Chondrocyte (in vitro differentiated cells): ENCODE data around the gene ATG9B. TPM values are rescaled to one million over a fixed set of nuclear protein-coding genes. Genes with fewer than 3 reads are reported as not detected.

Experiments used
- DNase-seq: peaks from one replicate; pipeline ENCODE4 v3.0.0; 2021; ENCODE audit warnings: mixed read lengths, low spot score
- H3K27ac Mint-ChIP-seq: one replicate; pipeline ENCODE4 v1.8.0; 2021; ENCODE audit warnings: mild to moderate bottlenecking, moderate library complexity, mixed read lengths; ENCODE audit not compliant: unreplicated experiment
- H3K27me3 Mint-ChIP-seq: 2 replicates; pipeline ENCODE4 v1.8.0; 2021; ENCODE audit warnings: low read depth, mixed read lengths
- H3K36me3 Mint-ChIP-seq: 2 replicates; pipeline ENCODE4 v1.8.0; 2021; ENCODE audit warnings: low read depth, mixed read lengths
- H3K4me1 Mint-ChIP-seq: 2 replicates; pipeline ENCODE4 v1.8.0; 2021; ENCODE audit warnings: low read depth, mild to moderate bottlenecking, mixed read lengths
- H3K4me3 Mint-ChIP-seq: one replicate; pipeline ENCODE4 v1.8.0; 2021; ENCODE audit warnings: mild to moderate bottlenecking, moderate library complexity, mixed read lengths; ENCODE audit not compliant: unreplicated experiment
- H3K9me3 Mint-ChIP-seq: 2 replicates; pipeline ENCODE4 v1.8.0; 2021; ENCODE audit warnings: low read depth, mixed read lengths
- total RNA-seq: library from RNA; stranded (reverse); gene quantifications from 3 replicates; pipeline ENCODE4 v1.2.1, GENCODE V29; 2021
- TF ChIP-seq, protein P1 (sequence below): fragments of 200-600 bp; sonication (generic); IDR thresholded peaks from 2 replicates; pipeline ENCODE4 v1.5.0; 2021; ENCODE audit warnings: antibody characterized with exemption, mild to moderate bottlenecking, moderate library complexity

ATG9B gene
- total RNA-seq, 1 donor from 2014 or later = 1.6 TPM

DNA sequence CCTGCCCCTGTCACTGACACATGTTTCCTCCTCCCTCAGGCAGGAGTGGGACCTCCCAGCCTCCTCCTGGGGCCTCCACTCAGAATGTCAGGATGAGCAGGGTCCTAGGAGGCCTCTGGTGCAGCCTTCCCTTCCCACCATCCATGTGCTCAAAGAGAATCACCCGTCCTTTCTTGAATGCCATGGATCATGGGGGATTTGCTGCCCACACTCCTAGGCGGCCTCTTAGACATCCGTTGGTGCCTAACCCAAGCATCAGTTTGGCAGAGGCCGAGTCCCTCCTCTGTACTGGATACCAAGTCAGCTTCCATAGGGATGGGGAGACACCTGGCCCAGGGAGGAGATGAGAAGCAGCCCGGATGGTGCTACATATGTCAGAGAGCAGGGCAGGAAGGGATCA is 26.5 kb downstream of the ATG9B start:
- H3K4me3 Mint-ChIP-seq = no peak overlapping the region
- H3K4me1 Mint-ChIP-seq = no peaks in the 10 kb centered on the region
- no peak overlapping the region for H3K27ac Mint-ChIP-seq
- TF ChIP-seq, protein P1, sequence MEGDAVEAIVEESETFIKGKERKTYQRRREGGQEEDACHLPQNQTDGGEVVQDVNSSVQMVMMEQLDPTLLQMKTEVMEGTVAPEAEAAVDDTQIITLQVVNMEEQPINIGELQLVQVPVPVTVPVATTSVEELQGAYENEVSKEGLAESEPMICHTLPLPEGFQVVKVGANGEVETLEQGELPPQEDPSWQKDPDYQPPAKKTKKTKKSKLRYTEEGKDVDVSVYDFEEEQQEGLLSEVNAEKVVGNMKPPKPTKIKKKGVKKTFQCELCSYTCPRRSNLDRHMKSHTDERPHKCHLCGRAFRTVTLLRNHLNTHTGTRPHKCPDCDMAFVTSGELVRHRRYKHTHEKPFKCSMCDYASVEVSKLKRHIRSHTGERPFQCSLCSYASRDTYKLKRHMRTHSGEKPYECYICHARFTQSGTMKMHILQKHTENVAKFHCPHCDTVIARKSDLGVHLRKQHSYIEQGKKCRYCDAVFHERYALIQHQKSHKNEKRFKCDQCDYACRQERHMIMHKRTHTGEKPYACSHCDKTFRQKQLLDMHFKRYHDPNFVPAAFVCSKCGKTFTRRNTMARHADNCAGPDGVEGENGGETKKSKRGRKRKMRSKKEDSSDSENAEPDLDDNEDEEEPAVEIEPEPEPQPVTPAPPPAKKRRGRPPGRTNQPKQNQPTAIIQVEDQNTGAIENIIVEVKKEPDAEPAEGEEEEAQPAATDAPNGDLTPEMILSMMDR = no peak
- H3K9me3 Mint-ChIP-seq = no peaks in the 10 kb centered on the region
- H3K27me3 Mint-ChIP-seq = no peaks in the 10 kb centered on the region
- H3K36me3 Mint-ChIP-seq = no peaks in the 10 kb centered on the region
- no peak for DNase-seq

DNA sequence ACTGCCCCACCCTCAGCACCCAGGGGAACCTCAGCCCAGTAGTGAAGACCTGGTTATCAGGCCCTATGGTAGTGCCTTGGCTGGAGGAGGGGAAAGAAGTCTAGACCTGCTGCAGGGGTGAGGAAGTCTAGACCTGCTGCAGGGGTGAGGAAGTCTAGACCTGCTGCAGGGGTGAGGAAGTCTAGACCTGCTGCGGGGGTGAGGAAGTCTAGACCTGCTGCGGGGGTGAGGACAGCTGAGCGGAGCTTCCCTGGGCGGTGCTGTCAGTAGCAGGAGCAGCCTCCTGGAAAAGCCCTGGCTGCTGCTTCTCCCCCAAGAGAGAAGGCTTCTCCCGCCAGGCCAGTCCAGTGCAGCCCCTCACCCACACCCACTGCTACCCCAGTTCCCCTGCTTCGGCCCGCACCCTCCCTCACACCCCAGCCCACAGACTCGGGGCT is 27.2 kb downstream of the ATG9B start:
- TF ChIP-seq, protein P1 = no peak
- DNase-seq = no peak
- no peaks in the 10 kb centered on the region for H3K9me3 Mint-ChIP-seq
- no peak overlapping the region for H3K27ac Mint-ChIP-seq
- no peak overlapping the region for H3K4me3 Mint-ChIP-seq
- H3K4me1 Mint-ChIP-seq = peaks cover 3% of the 10 kb centered on the region
- no peaks in the 10 kb centered on the region for H3K36me3 Mint-ChIP-seq
- H3K27me3 Mint-ChIP-seq = no peaks in the 10 kb centered on the region

DNA sequence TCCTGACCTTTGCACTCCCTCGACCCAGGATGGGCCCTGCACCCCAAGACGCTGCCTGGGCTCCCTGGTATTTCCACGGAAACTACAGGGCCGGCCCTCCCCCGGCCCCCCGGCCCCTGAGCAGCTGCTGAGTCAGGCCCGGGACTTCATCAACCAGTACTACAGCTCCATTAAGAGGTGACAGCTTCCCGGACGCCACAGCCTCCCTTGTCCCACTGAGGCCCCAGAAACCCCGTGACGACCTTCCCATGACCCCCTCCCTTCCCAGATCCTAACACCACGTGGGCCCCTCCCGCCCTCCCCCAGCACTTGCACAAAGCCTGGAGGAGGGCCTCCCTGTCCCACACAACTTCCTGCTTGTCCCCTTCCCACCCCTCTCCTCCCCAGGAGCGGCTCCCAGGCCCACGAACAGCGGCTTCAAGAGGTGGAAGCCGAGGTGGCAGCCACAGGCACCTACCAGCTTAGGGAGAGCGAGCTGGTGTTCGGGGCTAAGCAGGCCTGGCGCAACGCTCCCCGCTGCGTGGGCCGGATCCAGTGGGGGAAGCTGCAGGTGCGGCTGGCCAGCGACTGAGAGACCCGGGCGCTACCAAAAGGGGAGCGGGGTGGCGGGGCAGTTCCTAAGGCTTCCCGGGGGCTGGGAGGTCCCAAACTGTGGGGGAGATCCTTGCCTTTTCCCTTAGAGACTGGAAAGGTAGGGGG is 27.8 kb downstream of the ATG9B start:
- H3K4me1 Mint-ChIP-seq = peaks cover 3% of the 10 kb centered on the region
- DNase-seq = no peak
- TF ChIP-seq, protein P1 = no peak
- H3K36me3 Mint-ChIP-seq = no peaks in the 10 kb centered on the region
- no peak overlapping the region for H3K4me3 Mint-ChIP-seq
- no peaks in the 10 kb centered on the region for H3K27me3 Mint-ChIP-seq
- H3K9me3 Mint-ChIP-seq = no peaks in the 10 kb centered on the region
- no peak overlapping the region for H3K27ac Mint-ChIP-seq

DNA sequence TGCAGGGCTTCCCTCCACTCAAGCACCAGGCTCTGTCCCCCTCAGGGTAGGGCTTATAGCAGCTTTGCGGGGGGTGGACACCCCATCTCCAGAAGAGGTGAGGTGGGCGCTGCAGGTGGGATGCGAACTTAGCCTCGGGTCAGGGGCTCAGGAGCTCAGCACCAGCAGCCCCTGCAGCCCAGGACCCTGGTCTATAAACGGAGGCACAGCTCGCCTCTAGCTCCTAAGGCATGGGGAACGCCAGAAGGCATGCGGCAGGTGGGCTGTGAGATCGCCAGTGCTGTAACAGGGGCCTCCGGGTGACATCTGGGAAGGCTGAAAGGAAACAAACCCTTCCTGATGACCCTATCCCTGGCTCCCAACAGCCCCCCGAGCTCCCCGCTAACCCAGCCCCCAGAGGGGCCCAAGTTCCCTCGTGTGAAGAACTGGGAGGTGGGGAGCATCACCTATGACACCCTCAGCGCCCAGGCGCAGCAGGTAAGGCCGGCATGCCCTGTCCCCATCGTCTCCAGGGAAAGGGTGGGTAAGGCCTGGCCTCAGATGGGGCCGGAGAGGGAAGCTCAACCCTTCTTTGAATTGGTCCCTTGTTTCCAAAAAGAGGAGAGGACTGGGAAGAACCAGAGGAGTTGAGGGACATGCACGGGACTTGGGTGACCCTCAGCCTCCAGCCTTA is 29.3 kb downstream of the ATG9B start:
- TF ChIP-seq, protein P1 = no peak
- Mint-ChIP-seq H3K4me3 (no peak overlapping the region), H3K27me3 (no peaks in the 10 kb centered on the region), H3K36me3 (peaks cover 2% of the 10 kb centered on the region), H3K9me3 (peaks cover 14% of the 10 kb centered on the region), H3K27ac (no peak overlapping the region), H3K4me1 (peaks cover 3% of the 10 kb centered on the region)
- DNase-seq = no peak

DNA sequence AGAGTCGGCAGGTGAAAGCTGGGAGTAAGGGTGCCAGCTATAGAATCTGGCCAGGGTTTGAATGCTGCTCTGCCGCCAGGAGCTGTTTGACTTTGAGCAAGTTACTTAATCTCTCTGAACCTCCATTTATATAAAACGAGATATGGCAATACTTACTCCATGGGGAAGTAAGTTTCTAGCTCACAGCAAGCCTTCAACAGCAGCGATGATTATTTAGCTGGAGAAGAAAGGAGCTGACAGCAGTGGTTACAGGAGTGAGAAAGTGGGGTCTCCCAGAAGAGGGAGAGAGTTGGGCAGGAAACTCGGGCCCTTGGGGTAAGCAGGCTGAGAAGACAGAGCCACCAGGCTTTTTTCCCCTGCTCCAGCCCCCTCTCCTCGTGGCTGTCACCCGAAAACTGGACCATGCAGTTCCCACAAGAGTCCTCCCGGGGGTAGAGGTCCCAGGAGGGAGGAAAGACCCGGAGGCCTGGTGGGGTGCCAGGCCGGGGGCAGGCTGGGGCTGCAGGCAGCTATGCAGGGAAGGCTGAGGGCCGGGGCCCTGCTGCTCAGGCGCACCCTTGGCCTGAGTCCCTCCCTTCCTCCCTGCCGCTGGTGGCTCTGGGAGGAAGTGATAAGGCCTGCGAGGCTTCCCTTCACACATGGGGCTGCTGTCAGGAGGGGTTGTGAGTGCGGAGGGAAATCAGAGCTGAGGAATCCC is 30.0 kb downstream of the ATG9B start:
- Mint-ChIP-seq H3K27me3 (no peaks in the 10 kb centered on the region), H3K27ac (no peak overlapping the region), H3K4me3 (no peak overlapping the region), H3K36me3 (peaks cover 2% of the 10 kb centered on the region), H3K4me1 (peaks cover 3% of the 10 kb centered on the region), H3K9me3 (peaks cover 15% of the 10 kb centered on the region)
- TF ChIP-seq, protein P1 = no peak
- DNase-seq = no peak
